ENCODE measurements around the gene SLC7A6OS. TPM values are rescaled to one million over a fixed set of nuclear protein-coding genes. Genes with fewer than 3 reads are reported as not detected.

SLC7A6OS gene
- total RNA-seq, 1 experiment from 2014 or later = 24.5 TPM

DNA sequence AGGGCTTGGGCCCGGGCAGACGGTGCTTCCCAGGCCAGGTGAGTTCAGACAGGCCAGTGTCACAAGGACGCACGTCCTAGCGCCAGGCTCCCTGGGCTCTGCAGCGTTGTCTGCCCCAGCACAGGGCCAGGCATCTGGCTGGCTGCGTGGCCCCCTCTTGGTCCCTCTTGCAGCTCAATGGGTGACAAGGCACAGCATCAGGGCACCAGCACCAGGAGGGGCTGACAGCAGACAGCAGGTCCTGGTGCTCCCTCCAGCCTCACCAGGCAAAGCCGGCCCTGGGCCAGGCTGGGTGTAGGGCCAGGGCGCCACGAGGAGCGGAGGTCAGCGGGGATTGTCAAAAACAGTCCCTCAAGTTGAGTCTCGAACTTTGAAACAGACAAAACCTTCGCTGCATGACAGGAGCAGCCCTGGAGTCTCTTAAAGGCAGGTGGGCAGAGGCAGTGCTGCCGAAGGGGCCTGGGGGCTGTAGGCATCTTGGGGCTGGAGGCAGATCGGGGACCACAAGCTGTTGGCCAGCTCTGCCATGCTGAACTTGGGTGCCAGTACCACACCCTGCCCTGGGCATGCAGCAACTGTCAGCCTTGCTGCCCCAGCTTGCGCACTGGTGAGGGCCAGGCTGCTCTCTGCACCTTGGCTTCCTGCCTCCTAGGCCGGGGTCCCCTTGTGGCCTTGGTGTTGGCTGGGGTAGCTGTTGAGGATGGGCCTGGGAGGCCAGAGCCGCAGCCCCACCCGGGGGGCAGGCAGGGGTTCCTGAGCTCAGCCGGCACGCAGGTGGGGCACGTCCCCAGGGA, 48.8 kb upstream of the SLC7A6OS start:
- no peak overlapping the region for H3K4me2 ChIP-seq (ENCODE audit: insufficient read depth, insufficient read length, low read length)
- no peak overlapping the region for H3T11ph ChIP-seq (ENCODE audit: low read length)
- no peaks in the 10 kb centered on the region for H3K79me1 ChIP-seq (ENCODE audit: insufficient read depth, low read depth, low read length, poor library complexity, severe bottlenecking)
- H3K4me1 ChIP-seq (ENCODE audit: insufficient read depth, low read length) = no peaks in the 10 kb centered on the region
- H3K4ac ChIP-seq (ENCODE audit: low read depth, low read length) = no peak overlapping the region
- H4K91ac ChIP-seq (ENCODE audit: insufficient read length, low read depth, low read length) = no peak overlapping the region
- Mint-ChIP-seq H3K9me3 (no peaks in the 10 kb centered on the region), H3K27me3 (ENCODE audit: low read depth) (no peaks in the 10 kb centered on the region; the same call in 1 of the 2 replicates), H3K27ac (no peak overlapping the region), H3K36me3 (ENCODE audit: insufficient read depth in 1 of 3, low read depth in 3 of 3) (peaks cover 4 to 27% (median 22%) of the 10 kb centered on the region in 3 experiments; a peak in 6 of 7 replicates), H3K4me1 (peaks cover 10 to 16% of the 10 kb centered on the region in 2 experiments), H3K4me3 (no peak overlapping the region)
- H2BK15ac ChIP-seq (ENCODE audit: low read depth, low read length) = no peak overlapping the region
- H2AFZ ChIP-seq (ENCODE audit: low read length) = no peak overlapping the region
- no peaks in the 10 kb centered on the region for H3K79me2 ChIP-seq (ENCODE audit: insufficient read depth, low read length)
- H3K27me3 ChIP-seq (ENCODE audit: insufficient read depth, low read length) = no peaks in the 10 kb centered on the region
- H4K8ac ChIP-seq (replicated peaks; ENCODE audit: insufficient read length, low read depth, low read length) = no peak overlapping the region
- no peak overlapping the region for H2BK12ac ChIP-seq (ENCODE audit: insufficient read length, low read depth, low read length)
- H4K20me1 ChIP-seq (ENCODE audit: control insufficient read depth, insufficient read depth, insufficient read length) = no peaks in the 10 kb centered on the region
- H2BK120ac ChIP-seq (ENCODE audit: low read depth, low read length, poor library complexity, severe bottlenecking) = no peak overlapping the region
- H3K14ac ChIP-seq (ENCODE audit: insufficient read depth, low read length) = no peak overlapping the region
- H4K5ac ChIP-seq (ENCODE audit: insufficient read length, low read depth, low read length) = no peak overlapping the region
- no peaks in the 10 kb centered on the region for H3K9me3 ChIP-seq (ENCODE audit: control insufficient read depth, low read depth, low read length)
- H3K56ac ChIP-seq (ENCODE audit: insufficient read length, low read depth, low read length) = no peak overlapping the region
- no CpG with 5 or more reads among the region's 23 CpGs for WGBS (ENCODE audit: extremely low coverage, insufficient read length, low lambda C conversion rate)
- no peak overlapping the region for H3K9ac ChIP-seq (ENCODE audit: extremely low read depth, insufficient read length, low read length)
- TF ChIP-seq, protein P1, sequence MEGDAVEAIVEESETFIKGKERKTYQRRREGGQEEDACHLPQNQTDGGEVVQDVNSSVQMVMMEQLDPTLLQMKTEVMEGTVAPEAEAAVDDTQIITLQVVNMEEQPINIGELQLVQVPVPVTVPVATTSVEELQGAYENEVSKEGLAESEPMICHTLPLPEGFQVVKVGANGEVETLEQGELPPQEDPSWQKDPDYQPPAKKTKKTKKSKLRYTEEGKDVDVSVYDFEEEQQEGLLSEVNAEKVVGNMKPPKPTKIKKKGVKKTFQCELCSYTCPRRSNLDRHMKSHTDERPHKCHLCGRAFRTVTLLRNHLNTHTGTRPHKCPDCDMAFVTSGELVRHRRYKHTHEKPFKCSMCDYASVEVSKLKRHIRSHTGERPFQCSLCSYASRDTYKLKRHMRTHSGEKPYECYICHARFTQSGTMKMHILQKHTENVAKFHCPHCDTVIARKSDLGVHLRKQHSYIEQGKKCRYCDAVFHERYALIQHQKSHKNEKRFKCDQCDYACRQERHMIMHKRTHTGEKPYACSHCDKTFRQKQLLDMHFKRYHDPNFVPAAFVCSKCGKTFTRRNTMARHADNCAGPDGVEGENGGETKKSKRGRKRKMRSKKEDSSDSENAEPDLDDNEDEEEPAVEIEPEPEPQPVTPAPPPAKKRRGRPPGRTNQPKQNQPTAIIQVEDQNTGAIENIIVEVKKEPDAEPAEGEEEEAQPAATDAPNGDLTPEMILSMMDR (conservative IDR thresholded peaks at IDR 0.05) = no peak
- H2AK5ac ChIP-seq (ENCODE audit: insufficient read length, low read length) = no peak overlapping the region
- no peaks in the 10 kb centered on the region for H3K23me2 ChIP-seq (ENCODE audit: insufficient read length, low read depth, low read length, poor library complexity, severe bottlenecking)
- H3K23ac ChIP-seq (ENCODE audit: insufficient read length, low read depth, low read length) = no peak overlapping the region
- H2BK5ac ChIP-seq (ENCODE audit: insufficient read length, low read length) = no peak overlapping the region
- no peak overlapping the region for H2BK20ac ChIP-seq (ENCODE audit: low read depth, low read length, poor library complexity, severe bottlenecking)
- H3K18ac ChIP-seq (ENCODE audit: insufficient read length, low read depth, low read length) = no peak overlapping the region
- no peak for DNase-seq
- H3K27ac ChIP-seq (ENCODE audit: insufficient read length, low read depth, low read length) = no peak overlapping the region
